Breast epithelium (tissue), 3 donors: ENCODE measurements around the gene HOXB6.

Source experiments
- CTCF ChIP-seq, 3 donors: fragments of 450-650 bp; IDR thresholded peaks; one replicate each; pipeline ENCODE4 v1.5.1; 2016 to 2017; ENCODE audit warnings: antibody characterized with exemption in 3 of 3, mild to moderate bottlenecking in 3 of 3, moderate library complexity in 3 of 3
- POLR2A ChIP-seq: fragments of 450-650 bp; IDR thresholded peaks from one replicate; pipeline ENCODE4 v1.6.1; 2016; ENCODE audit warnings: antibody characterized with exemption, mild to moderate bottlenecking, moderate library complexity
- POLR2AphosphoS5 ChIP-seq, 3 donors: sonication (generic); formaldehyde crosslinking; IDR thresholded peaks; one replicate each; pipeline ENCODE4 v1.6.1; 2017; ENCODE audit warnings: antibody characterized with exemption in 3 of 3

- TF ChIP-seq POLR2AphosphoS5 (IDR thresholded peaks at IDR 0.05): no peak
- TF ChIP-seq CTCF (IDR thresholded peaks at IDR 0.05): no peak
- TF ChIP-seq POLR2A: no peak
Observed at GRCh38 chr17:48569674-48570324, 35.0 kb downstream of the HOXB6 start.
